Measurements from ENCODE around the gene ELL. TPM values are rescaled to one million over a fixed set of nuclear protein-coding genes. Genes with fewer than 3 reads are reported as not detected.

Gene ELL
- total and polyA plus RNA-seq, 9 donors: 1.6 to 22.3 (median 17.0) TPM

GRCh38 chr19:18465214-18465963, 56.5 kb downstream of the ELL start:
- TF ChIP-seq POLR2A (IDR thresholded peaks at IDR 0.05): no peak
- TF ChIP-seq EP300 (IDR thresholded peaks at IDR 0.05): no peak
- no peak for TF ChIP-seq CTCF (IDR thresholded peaks at IDR 0.05)
- DNase-seq: peak in 1 of 5 donors; percentile 53
- no peaks in the 10 kb centered on the region for H3K36me3 ChIP-seq
- intact Hi-C loops (cut with DNase I): loop anchor here (5.0 to 10.0 kb wide), 4 partner anchors 49 to 122 kb away; partner anchors contain the start of genes UBA52 (in 2 of the 4), ELL (in 1 of the 4) and REX1BD (in 1 of the 4)
- H3K27me3 ChIP-seq: no peaks in the 10 kb centered on the region
- peak overlapping the region; percentile 18 to 63 for H3K27ac ChIP-seq
- no peaks in the 10 kb centered on the region for H3K9me3 ChIP-seq
- 81 to 88% (median 86%) methylated on average over 30 of the region's 30 CpGs for WGBS, 3 donors
- H3K4me1 ChIP-seq (ENCODE audit: insufficient read depth): peaks cover 37% of the 10 kb centered on the region
- no peak overlapping the region for H3K4me3 ChIP-seq

- H3K4me1 ChIP-seq (ENCODE audit: insufficient read depth): peaks cover 35% of the 10 kb centered on the region
These were observed 57.2 kb downstream of the ELL start for GRCh38 chr19:18464646-18465045.

GRCh38 chr19:18461471-18461870, 60.4 kb downstream of the ELL start:
- no peak overlapping the region for H3K4me3 ChIP-seq
- no peaks in the 10 kb centered on the region for H3K36me3 ChIP-seq
- intact Hi-C loops (cut with DNase I): loop anchor here in 3 of 4 donors (10.0 kb wide), 2 partner anchors 53 to 113 kb away; partner anchors contain the start of gene UBA52 (in 2 of the 3)
- no peak for TF ChIP-seq POLR2A (IDR thresholded peaks at IDR 0.05)
- TF ChIP-seq CTCF (IDR thresholded peaks at IDR 0.05): no peak
- TF ChIP-seq EP300 (IDR thresholded peaks at IDR 0.05): no peak
- 93 to 98% (median 95%) methylated on average over 5 to 22 of the region's 22 CpGs for WGBS, 3 donors
- H3K27ac ChIP-seq: peak overlapping the region in 1 of 2 donors; percentile 61
- peak in 2 of 5 donors; percentile 45 to 46 for DNase-seq
- H3K4me1 ChIP-seq (ENCODE audit: insufficient read depth): peaks cover 31% of the 10 kb centered on the region
- H3K27me3 ChIP-seq: no peaks in the 10 kb centered on the region
- no peaks in the 10 kb centered on the region for H3K9me3 ChIP-seq

More at GRCh38 chr19:18464646-18465045, 57.2 kb downstream of the ELL start:
- WGBS, 3 donors: 2 to 8% (median 8%) methylated on average over 8 of the region's 8 CpGs
- peak; percentile 82 to 88 (median 84) for DNase-seq
- intact Hi-C loops (cut with DNase I): loop anchor here (5.0 to 10.0 kb wide), 4 partner anchors 50 to 123 kb away; partner anchors contain the start of genes UBA52 (in 2 of the 4), ELL (in 1 of the 4) and REX1BD (in 1 of the 4)
- no peak for TF ChIP-seq POLR2A (IDR thresholded peaks at IDR 0.05)
- TF ChIP-seq EP300 (IDR thresholded peaks at IDR 0.05): no peak
- no peak for TF ChIP-seq CTCF (IDR thresholded peaks at IDR 0.05)
- peak overlapping the region; percentile 18 to 63 for H3K27ac ChIP-seq
- no peaks in the 10 kb centered on the region for H3K9me3 ChIP-seq
- no peak overlapping the region for H3K4me3 ChIP-seq
- no peaks in the 10 kb centered on the region for H3K36me3 ChIP-seq
- no peaks in the 10 kb centered on the region for H3K27me3 ChIP-seq

- no peak for TF ChIP-seq POLR2A (IDR thresholded peaks at IDR 0.05)
- no peak for TF ChIP-seq CTCF (IDR thresholded peaks at IDR 0.05)
- no peak for TF ChIP-seq EP300 (IDR thresholded peaks at IDR 0.05)
- intact Hi-C loops (cut with DNase I): loop anchor here in 3 of 4 donors (10.0 kb wide), 2 partner anchors 54 to 114 kb away; partner anchors contain the start of gene UBA52 (in 2 of the 3)
- DNase-seq: peak in 1 of 5 donors; percentile 38
- 74 to 80% (median 77%) methylated on average over 12 of the region's 12 CpGs for WGBS, 3 donors
- no peaks in the 10 kb centered on the region for H3K27me3 ChIP-seq
- no peak overlapping the region for H3K4me3 ChIP-seq
- no peaks in the 10 kb centered on the region for H3K9me3 ChIP-seq
- H3K36me3 ChIP-seq: no peaks in the 10 kb centered on the region
- H3K4me1 ChIP-seq (ENCODE audit: insufficient read depth): peaks cover 25% of the 10 kb centered on the region
- peak overlapping the region in 1 of 2 donors; percentile 61 for H3K27ac ChIP-seq
These were observed 61.0 kb downstream of the ELL start for GRCh38 chr19:18460900-18461299.

Data from ovary (tissue), 9 donors.